AG10803 (cell line): ENCODE data around the gene HRH1.
A peak's percentile ranks its signal among the peaks of the same experiment; 100 is the strongest.

Experiments
- DNase-seq: peaks from one replicate; pipeline ENCODE4 v3.0.0; 2010; ENCODE audit warnings: low read depth
- H3K4me3 ChIP-seq: 2 replicates; pipeline ENCODE4 v1.5.1; 2011; ENCODE audit warnings: mild to moderate bottlenecking, low read length, control low read depth
- TF ChIP-seq, protein P1 (sequence below): conservative IDR thresholded peaks from 2 replicates; pipeline ENCODE4 v1.5.1; 2011; ENCODE audit warnings: mild to moderate bottlenecking, low read length, control low read depth, inconsistent platforms

Gene HRH1

GRCh38 chr3:11186771-11187191, 32.5 kb downstream of the HRH1 start:
- DNase-seq, result peak; percentile 89
- TF ChIP-seq, protein P1, sequence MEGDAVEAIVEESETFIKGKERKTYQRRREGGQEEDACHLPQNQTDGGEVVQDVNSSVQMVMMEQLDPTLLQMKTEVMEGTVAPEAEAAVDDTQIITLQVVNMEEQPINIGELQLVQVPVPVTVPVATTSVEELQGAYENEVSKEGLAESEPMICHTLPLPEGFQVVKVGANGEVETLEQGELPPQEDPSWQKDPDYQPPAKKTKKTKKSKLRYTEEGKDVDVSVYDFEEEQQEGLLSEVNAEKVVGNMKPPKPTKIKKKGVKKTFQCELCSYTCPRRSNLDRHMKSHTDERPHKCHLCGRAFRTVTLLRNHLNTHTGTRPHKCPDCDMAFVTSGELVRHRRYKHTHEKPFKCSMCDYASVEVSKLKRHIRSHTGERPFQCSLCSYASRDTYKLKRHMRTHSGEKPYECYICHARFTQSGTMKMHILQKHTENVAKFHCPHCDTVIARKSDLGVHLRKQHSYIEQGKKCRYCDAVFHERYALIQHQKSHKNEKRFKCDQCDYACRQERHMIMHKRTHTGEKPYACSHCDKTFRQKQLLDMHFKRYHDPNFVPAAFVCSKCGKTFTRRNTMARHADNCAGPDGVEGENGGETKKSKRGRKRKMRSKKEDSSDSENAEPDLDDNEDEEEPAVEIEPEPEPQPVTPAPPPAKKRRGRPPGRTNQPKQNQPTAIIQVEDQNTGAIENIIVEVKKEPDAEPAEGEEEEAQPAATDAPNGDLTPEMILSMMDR, result no peak
- no peak overlapping the region for H3K4me3 ChIP-seq

GRCh38 chr3:11187681-11188080, 33.4 kb downstream of the HRH1 start:
- peak; percentile 77 for DNase-seq
- TF ChIP-seq, protein P1, result no peak
- H3K4me3 ChIP-seq, result no peak overlapping the region

DNA sequence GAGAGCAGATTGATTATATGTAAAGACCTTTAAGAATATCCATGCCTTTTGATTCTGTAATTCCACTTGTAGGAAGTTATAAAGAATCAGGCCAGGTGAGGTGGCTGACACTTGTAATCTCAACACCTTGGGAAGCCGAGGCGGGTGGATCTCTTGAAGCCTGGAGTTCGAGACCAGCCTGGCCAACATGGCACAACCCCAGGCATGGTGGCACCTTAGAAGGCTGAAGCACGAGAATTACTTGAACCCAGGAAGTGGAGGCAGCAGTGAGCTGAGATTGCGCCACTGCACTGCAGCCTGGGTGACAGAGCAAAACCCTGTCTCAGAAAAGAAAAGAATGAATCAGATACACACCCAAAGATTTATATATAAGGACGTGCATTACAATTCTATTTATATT, 33.9 kb downstream of the HRH1 start:
- DNase-seq, result no peak
- H3K4me3 ChIP-seq, result no peak overlapping the region
- TF ChIP-seq, protein P1, result no peak

GRCh38 chr3:11195201-11195600, 40.9 kb downstream of the HRH1 start:
- peak overlapping the region; percentile 46 for H3K4me3 ChIP-seq
- TF ChIP-seq, protein P1, result no peak
- DNase-seq, result peak; percentile 40

- peak; percentile 61 for DNase-seq
- TF ChIP-seq, protein P1, result no peak
- peak overlapping the region; percentile 46 for H3K4me3 ChIP-seq
Observed at GRCh38 chr3:11195721-11196332, 41.5 kb downstream of the HRH1 start.

GRCh38 chr3:11197484-11197883, 43.2 kb downstream of the HRH1 start:
- H3K4me3 ChIP-seq, result no peak overlapping the region
- TF ChIP-seq, protein P1, result no peak
- DNase-seq, result no peak

DNA sequence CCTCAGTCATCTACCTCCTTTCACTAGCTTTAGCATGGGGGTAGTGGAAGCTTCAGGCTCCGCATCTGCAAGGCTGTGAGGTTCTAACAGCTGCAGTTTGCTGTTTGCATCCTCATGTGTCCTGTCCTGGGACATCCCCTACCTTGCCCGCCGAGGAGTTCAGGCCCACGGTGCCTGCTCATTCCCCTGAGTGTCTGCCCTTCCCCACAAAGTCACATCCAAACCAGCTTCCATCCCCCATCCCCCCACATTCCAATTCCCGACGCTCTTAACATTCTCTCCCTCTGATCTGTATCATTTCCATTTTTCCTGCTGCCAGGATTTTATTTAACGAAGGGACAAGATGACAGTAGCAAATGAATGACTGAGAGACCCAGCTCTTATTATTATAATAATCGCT, 43.8 kb downstream of the HRH1 start:
- TF ChIP-seq, protein P1, result no peak
- no peak for DNase-seq
- no peak overlapping the region for H3K4me3 ChIP-seq
